ENCODE measurements around the gene PTCRA.

DNA sequence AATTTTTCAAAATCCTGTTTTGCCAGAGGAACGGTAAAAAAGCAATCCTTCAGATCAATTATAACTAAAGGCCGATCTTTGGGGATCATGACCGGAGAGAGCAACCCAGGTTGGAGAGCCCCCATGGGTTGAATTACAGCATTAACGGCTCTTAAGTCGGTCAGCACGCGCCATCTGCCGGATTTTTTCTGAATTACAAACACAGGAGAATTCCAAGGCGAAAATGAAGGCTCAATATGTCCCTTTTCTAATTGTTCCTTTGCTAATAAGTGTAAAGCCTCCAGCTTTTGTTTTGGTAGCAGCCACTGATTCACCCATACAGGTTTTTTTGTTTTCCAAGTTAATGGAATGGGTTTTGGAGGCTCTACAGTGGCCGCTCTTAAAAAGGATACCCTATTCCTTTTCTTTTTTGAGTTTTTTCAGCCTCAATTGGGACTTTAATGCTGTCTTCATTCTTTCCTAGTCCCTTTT is 16.9 kb upstream of the PTCRA start:
- no peak for TF ChIP-seq ZNF8 (CRISPR knock-in tag; IDR thresholded peaks at IDR 0.05)
- no peak for TF ChIP-seq RARB (CRISPR knock-in tag; IDR thresholded peaks at IDR 0.05)
- TF ChIP-seq, protein P1, sequence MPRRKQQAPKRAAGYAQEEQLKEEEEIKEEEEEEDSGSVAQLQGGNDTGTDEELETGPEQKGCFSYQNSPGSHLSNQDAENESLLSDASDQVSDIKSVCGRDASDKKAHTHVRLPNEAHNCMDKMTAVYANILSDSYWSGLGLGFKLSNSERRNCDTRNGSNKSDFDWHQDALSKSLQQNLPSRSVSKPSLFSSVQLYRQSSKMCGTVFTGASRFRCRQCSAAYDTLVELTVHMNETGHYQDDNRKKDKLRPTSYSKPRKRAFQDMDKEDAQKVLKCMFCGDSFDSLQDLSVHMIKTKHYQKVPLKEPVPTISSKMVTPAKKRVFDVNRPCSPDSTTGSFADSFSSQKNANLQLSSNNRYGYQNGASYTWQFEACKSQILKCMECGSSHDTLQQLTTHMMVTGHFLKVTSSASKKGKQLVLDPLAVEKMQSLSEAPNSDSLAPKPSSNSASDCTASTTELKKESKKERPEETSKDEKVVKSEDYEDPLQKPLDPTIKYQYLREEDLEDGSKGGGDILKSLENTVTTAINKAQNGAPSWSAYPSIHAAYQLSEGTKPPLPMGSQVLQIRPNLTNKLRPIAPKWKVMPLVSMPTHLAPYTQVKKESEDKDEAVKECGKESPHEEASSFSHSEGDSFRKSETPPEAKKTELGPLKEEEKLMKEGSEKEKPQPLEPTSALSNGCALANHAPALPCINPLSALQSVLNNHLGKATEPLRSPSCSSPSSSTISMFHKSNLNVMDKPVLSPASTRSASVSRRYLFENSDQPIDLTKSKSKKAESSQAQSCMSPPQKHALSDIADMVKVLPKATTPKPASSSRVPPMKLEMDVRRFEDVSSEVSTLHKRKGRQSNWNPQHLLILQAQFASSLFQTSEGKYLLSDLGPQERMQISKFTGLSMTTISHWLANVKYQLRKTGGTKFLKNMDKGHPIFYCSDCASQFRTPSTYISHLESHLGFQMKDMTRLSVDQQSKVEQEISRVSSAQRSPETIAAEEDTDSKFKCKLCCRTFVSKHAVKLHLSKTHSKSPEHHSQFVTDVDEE (CRISPR knock-in tag; IDR thresholded peaks at IDR 0.05), result no peak
- no peak for TF ChIP-seq ZNF565 (CRISPR knock-in tag; conservative IDR thresholded peaks at IDR 0.05; ENCODE audit: low read depth)
